Neuronal stem cell (in vitro differentiated cells): ENCODE results near the gene ANKRD33B.
A peak's percentile ranks its signal among the peaks of the same experiment; 100 is the strongest.

Experiments used
- DNase-seq: peaks from one replicate; pipeline ENCODE4 v3.0.0-alpha.2; 2013; ENCODE audit warnings: low spot score
- H2AFZ ChIP-seq: one replicate; pipeline ENCODE4 v1.6.1; 2013; ENCODE audit warnings: mild to moderate bottlenecking, low read length, inconsistent platforms
- H2AK5ac ChIP-seq: 2 replicates; pipeline ENCODE4 v1.6.1; 2013; ENCODE audit warnings: low read depth, mild to moderate bottlenecking, inconsistent platforms, low read length, moderate library complexity, mixed read lengths
- H2BK120ac ChIP-seq: 2 replicates; pipeline ENCODE4 v1.6.1; 2013; ENCODE audit warnings: low read depth, mild to moderate bottlenecking, inconsistent platforms, low read length, moderate library complexity, mixed read lengths
- H2BK12ac ChIP-seq: one replicate; pipeline ENCODE4 v1.6.1; 2013; ENCODE audit warnings: low read length, inconsistent platforms
- H2BK15ac ChIP-seq: 2 replicates; pipeline ENCODE4 v1.6.1; 2013; ENCODE audit warnings: mild to moderate bottlenecking, low read length, inconsistent platforms, mixed read lengths
- H2BK5ac ChIP-seq: one replicate; pipeline ENCODE4 v1.6.1; 2013; ENCODE audit warnings: inconsistent platforms, mild to moderate bottlenecking, low read length, moderate library complexity
- H3K14ac ChIP-seq: one replicate; pipeline ENCODE4 v1.6.1; 2013; ENCODE audit warnings: low read length, inconsistent platforms
- H3K18ac ChIP-seq: 2 replicates; pipeline ENCODE4 v1.6.1; 2013; ENCODE audit warnings: low read length, inconsistent platforms
- H3K23ac ChIP-seq: 2 replicates; pipeline ENCODE4 v1.6.1; 2013; ENCODE audit warnings: low read depth, mild to moderate bottlenecking, mixed read lengths, low read length, inconsistent platforms; ENCODE audit not compliant: poor library complexity
- H3K27ac ChIP-seq: replicated peaks from 3 replicates; pipeline ENCODE4 v1.5.1; 2013; ENCODE audit warnings: low read length, inconsistent platforms
- H3K27me3 ChIP-seq, 3 experiments: 2 replicates each; pipeline ENCODE4 v1.6.1; 2013; ENCODE audit warnings: low read length in 3 of 3, mild to moderate bottlenecking in 2 of 3, inconsistent platforms in 1 of 3, low read depth in 1 of 3, mixed read lengths in 1 of 3, moderate library complexity in 1 of 3; ENCODE audit not compliant: control insufficient read depth in 3 of 3, insufficient read depth in 3 of 3
- H3K36me3 ChIP-seq, 2 donors: replicated peaks in 1 of 2; 2 replicates each; pipeline ENCODE4 v1.6.1; 2013; ENCODE audit warnings: low read length in 2 of 2; ENCODE audit not compliant: control insufficient read depth in 2 of 2, insufficient read depth in 2 of 2
- H3K4ac ChIP-seq: 2 replicates; pipeline ENCODE4 v1.6.1; 2013; ENCODE audit warnings: inconsistent platforms, mild to moderate bottlenecking, low read length, moderate library complexity
- H3K4me1 ChIP-seq, 2 donors: 1 replicate in 1 of 2; 2 replicates in 1 of 2; pipeline ENCODE4 v1.6.1; 2013; ENCODE audit warnings: low read length in 2 of 2, low read depth in 1 of 2; ENCODE audit not compliant: control insufficient read depth in 2 of 2, insufficient read depth in 1 of 2
- H3K4me2 ChIP-seq: one replicate; pipeline ENCODE4 v1.6.1; 2013; ENCODE audit warnings: mild to moderate bottlenecking, low read length, inconsistent platforms; ENCODE audit not compliant: insufficient read depth, poor library complexity, severe bottlenecking
- H3K4me3 ChIP-seq, 2 donors: 2 replicates each; pipeline ENCODE4 v1.5.1; 2013; ENCODE audit warnings: low read length in 2 of 2, mild to moderate bottlenecking in 2 of 2, inconsistent platforms in 1 of 2, moderate library complexity in 1 of 2
- H3K79me1 ChIP-seq: one replicate; pipeline ENCODE4 v1.6.1; 2013; ENCODE audit warnings: low read depth, mild to moderate bottlenecking, inconsistent platforms, low read length, moderate library complexity
- H3K9ac ChIP-seq: one replicate; pipeline ENCODE4 v1.6.1; 2013; ENCODE audit warnings: mild to moderate bottlenecking, low read depth, low read length, inconsistent platforms; ENCODE audit not compliant: poor library complexity
- H3K9me3 ChIP-seq, 2 donors: replicated peaks in 1 of 2; 2 replicates each; pipeline versions ENCODE3 to v1.6.1; 2013; ENCODE audit warnings: low read length in 2 of 2, mild to moderate bottlenecking in 2 of 2, inconsistent platforms in 1 of 2, low read depth in 1 of 2, mixed read lengths in 1 of 2, moderate library complexity in 1 of 2; ENCODE audit not compliant: control insufficient read depth in 2 of 2, insufficient read depth in 1 of 2
- H4K8ac ChIP-seq: one replicate; pipeline ENCODE4 v1.6.1; 2013; ENCODE audit warnings: low read depth, mild to moderate bottlenecking, inconsistent platforms, low read length, moderate library complexity
- H4K91ac ChIP-seq: one replicate; pipeline ENCODE4 v1.6.1; 2013; ENCODE audit warnings: low read length, low read depth, mild to moderate bottlenecking, inconsistent platforms; ENCODE audit not compliant: poor library complexity
- WGBS, 2 donors: extraction: QIAGEN DNeasy Blood & Tissue Kit; methylation state at CpG; one replicate each; pipeline ENCODE4 v1.1.7; 2013; ENCODE audit warnings: missing lambda C conversion rate in 2 of 2, mixed read lengths in 1 of 2; ENCODE audit not compliant: insufficient read length in 2 of 2, insufficient replicate concordance in 1 of 2; ENCODE audit errors: extremely low coverage in 2 of 2; 5-methylcytosine and 5-hydroxymethylcytosine counted together

Gene ANKRD33B

GRCh38 chr5:10671041-10672008 lies 107.5 kb downstream of the ANKRD33B start:
- Histone ChIP-seq H3K27me3 (no peaks in the 10 kb centered on the region), H3K18ac (no peak overlapping the region), H3K4me2 (no peak overlapping the region), H3K9ac (no peak overlapping the region), H3K4ac (no peak overlapping the region), H3K4me3 (no peak overlapping the region), H2BK15ac (no peak overlapping the region), H2BK120ac (no peak overlapping the region), H2AFZ (no peak overlapping the region), H2BK12ac (no peak overlapping the region), H3K9me3 (no peaks in the 10 kb centered on the region), H3K79me1 (no peaks in the 10 kb centered on the region), H3K4me1 (peaks cover 0 to 4% of the 10 kb centered on the region in 2 donors), H3K27ac (no peak overlapping the region), H2BK5ac (no peak overlapping the region), H4K8ac (no peak overlapping the region), H4K91ac (no peak overlapping the region), H3K36me3 (no peaks in the 10 kb centered on the region), H2AK5ac (no peak overlapping the region), H3K23ac (no peak overlapping the region), H3K14ac (no peak overlapping the region)
- DNase-seq = no peak
- WGBS, 2 donors = no CpG with 5 or more reads among the region's 14 CpGs

- Histone ChIP-seq H3K4me2 (no peak overlapping the region), H3K4ac (no peak overlapping the region), H3K36me3 (peaks cover 0 to 3% of the 10 kb centered on the region in 2 donors), H3K4me1 (no peaks in the 10 kb centered on the region), H3K23ac (no peak overlapping the region), H2AFZ (no peak overlapping the region), H3K9ac (no peak overlapping the region), H2BK12ac (no peak overlapping the region), H4K91ac (no peak overlapping the region), H2BK15ac (no peak overlapping the region), H3K18ac (no peak overlapping the region), H3K27ac (no peak overlapping the region), H3K9me3 (no peaks in the 10 kb centered on the region), H3K79me1 (no peaks in the 10 kb centered on the region), H2BK120ac (no peak overlapping the region), H2BK5ac (no peak overlapping the region), H3K14ac (no peak overlapping the region), H3K4me3 (no peak overlapping the region), H3K27me3 (no peaks in the 10 kb centered on the region), H4K8ac (no peak overlapping the region), H2AK5ac (no peak overlapping the region)
- WGBS, 2 donors = no CpG with 5 or more reads among the region's 7 CpGs
- no peak for DNase-seq
These were observed 108.5 kb downstream of the ANKRD33B start for GRCh38 chr5:10672146-10673016.

- H3K79me1 ChIP-seq = no peaks in the 10 kb centered on the region
- DNase-seq = no peak
These were observed 109.1 kb downstream of the ANKRD33B start for GRCh38 chr5:10673017-10673389.

GRCh38 chr5:10673407-10673806 lies 109.5 kb downstream of the ANKRD33B start:
- no peak overlapping the region for H4K91ac ChIP-seq
- H3K4me2 ChIP-seq = no peak overlapping the region
- H2BK120ac ChIP-seq = no peak overlapping the region
- H3K14ac ChIP-seq = no peak overlapping the region
- no peak overlapping the region for H2AK5ac ChIP-seq
- no peak overlapping the region for H4K8ac ChIP-seq
- WGBS, 2 donors = no CpG with 5 or more reads among the region's 9 CpGs
- H3K18ac ChIP-seq = peak overlapping the region; percentile 38
- no peak overlapping the region for H2BK5ac ChIP-seq
- no peaks in the 10 kb centered on the region for H3K4me1 ChIP-seq
- H3K4ac ChIP-seq = no peak overlapping the region
- no peak overlapping the region for H2BK15ac ChIP-seq
- no peak overlapping the region for H3K23ac ChIP-seq
- no peaks in the 10 kb centered on the region for H3K79me1 ChIP-seq
- H2BK12ac ChIP-seq = no peak overlapping the region
- H2AFZ ChIP-seq = peak overlapping the region; percentile 10
- DNase-seq = no peak
- no peak overlapping the region for H3K9ac ChIP-seq
- no peaks in the 10 kb centered on the region for H3K27me3 ChIP-seq
- H3K36me3 ChIP-seq = peaks cover 0 to 13% of the 10 kb centered on the region in 2 donors
- no peak overlapping the region for H3K4me3 ChIP-seq
- H3K9me3 ChIP-seq = no peaks in the 10 kb centered on the region
- no peak overlapping the region for H3K27ac ChIP-seq

More at GRCh38 chr5:10673017-10673389, 109.1 kb downstream of the ANKRD33B start:
- no peak overlapping the region for H3K4ac ChIP-seq
- no peak overlapping the region for H2BK15ac ChIP-seq
- no peak overlapping the region for H2BK12ac ChIP-seq
- H2BK5ac ChIP-seq = no peak overlapping the region
- H2AK5ac ChIP-seq = no peak overlapping the region
- H3K27me3 ChIP-seq = no peaks in the 10 kb centered on the region
- no peak overlapping the region for H3K18ac ChIP-seq
- no peak overlapping the region for H3K4me3 ChIP-seq
- no peak overlapping the region for H3K23ac ChIP-seq
- no CpG with 5 or more reads among the region's 8 CpGs for WGBS, 2 donors
- H2AFZ ChIP-seq = peak overlapping the region; percentile 10
- H3K14ac ChIP-seq = no peak overlapping the region
- H2BK120ac ChIP-seq = no peak overlapping the region
- peaks cover 0 to 9% of the 10 kb centered on the region in 2 donors for H3K36me3 ChIP-seq
- no peak overlapping the region for H3K27ac ChIP-seq
- H3K4me2 ChIP-seq = no peak overlapping the region
- H3K9me3 ChIP-seq = no peaks in the 10 kb centered on the region
- no peak overlapping the region for H3K9ac ChIP-seq
- no peak overlapping the region for H4K91ac ChIP-seq
- H4K8ac ChIP-seq = no peak overlapping the region
- no peaks in the 10 kb centered on the region for H3K4me1 ChIP-seq
